Activated T-cell treated with anti-CD3 and anti-CD28 coated beads, Interleukin-2, amount 50 U/mL, for 1 hour (primary cell): Measurements from ENCODE around the gene STK39.

Experiments used
- DNase-seq: peaks from one replicate; pipeline ENCODE4 v3.0.0-alpha.2; 2020

Gene STK39

DNA sequence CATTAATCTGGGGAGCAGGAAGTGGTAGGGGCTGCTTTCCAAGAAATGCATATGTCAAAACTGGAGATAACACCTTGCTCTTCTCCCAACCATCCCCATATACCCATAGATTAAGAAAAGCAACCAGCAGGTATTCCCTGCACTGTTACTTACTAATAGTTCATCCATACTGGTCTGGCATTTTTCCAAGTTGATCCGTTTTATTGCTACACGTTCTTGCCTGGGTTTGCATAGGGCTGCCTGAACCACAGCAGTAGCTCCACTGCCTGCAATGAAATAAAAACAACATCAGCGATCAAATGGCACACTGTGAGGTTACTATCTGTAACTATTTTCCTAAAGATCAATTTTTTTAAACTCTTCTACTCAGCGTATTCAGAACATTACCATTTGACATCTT, 65.6 kb downstream of the STK39 start:
- no peak for DNase-seq

DNA sequence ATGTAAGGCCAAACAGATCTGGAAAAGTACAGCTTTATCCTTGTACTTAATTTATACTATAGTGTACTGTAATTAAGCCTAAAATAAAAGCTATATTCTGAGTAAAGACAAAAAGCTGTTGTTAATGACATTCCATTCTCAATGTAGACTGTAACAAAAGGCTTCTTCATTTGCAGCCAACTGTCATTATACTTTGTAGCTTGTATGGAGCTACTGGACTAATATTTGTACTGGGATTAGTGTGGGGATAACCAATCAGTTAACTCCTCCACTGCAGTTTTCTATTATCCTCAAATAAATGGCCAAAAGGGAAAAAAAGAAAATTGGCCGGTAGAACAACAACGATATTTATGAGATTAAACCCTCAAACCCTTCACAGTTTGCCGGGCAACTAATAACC, 66.5 kb downstream of the STK39 start:
- no peak for DNase-seq

DNA sequence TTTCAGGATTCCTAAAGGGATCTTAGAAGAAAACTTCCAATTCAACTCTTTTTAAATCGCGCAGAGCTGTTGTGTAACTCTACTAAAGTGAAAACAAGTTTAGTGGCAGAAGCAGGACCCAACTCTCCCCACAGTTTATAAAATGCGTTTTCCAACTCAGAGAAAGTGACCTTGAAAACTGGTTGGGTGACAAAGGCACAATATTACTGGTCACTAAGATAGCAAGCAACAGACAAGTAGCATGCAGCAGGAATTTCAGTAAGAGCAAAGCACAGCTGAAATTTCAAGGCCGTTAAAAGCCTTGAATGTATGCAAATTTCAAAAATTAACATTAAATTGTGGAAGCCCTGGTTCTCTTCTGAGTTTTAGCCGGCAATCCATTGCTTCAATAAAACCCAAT, 66.9 kb downstream of the STK39 start:
- no peak for DNase-seq

DNA sequence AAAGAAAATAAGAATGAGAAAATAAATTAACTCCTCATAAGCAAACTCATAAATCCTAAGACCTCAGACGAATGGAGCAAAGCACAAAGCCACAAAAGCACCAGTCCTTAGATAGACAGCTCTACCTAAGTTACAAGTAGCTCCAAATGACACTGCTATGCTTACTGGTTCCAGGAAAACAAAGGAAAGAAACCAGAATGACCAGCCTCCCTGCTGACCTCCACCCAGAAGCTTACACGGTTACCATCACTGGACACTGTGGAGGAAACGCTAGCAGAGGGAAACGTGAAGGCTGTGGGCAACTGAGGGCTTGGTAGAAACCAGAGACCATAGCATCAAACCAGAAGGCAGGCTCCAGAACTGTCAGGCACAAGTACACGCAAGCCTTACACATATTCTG, 67.8 kb downstream of the STK39 start:
- DNase-seq: no peak

DNA sequence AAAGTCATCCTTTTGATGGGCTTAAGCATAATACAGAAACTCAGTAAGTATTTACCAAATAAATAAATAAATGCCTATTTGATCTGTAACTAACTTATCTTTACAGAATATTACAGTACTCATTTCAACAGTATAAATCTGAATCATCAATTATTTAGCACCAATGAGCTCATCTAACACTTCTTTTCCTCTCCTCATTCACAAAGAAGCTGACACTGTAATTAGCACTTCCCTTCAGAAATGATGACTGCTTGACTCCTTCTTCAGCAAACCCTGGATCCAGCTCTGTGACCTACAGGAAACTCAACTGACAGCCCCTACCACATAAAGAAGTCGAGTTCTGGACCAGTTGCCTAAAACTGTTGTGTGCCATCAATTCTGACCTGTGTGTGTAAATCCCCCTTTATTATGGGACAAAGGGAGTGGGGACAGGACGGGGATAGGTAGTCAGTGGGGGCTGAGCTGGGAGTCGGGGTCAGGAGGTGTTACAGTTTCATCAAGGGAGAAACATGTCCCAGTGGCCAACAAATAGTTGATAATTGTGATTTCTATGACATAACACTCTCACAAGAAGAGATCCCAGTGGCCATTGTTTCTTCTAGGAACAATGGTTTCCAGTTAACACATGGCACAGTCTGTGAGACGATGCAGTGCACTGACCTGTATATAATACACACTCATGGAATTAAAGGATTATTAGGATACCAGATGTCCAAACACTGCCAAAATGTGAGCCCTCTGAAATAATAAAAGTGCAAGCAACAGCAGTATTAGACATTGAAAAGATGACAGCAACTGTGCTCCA, 68.7 kb downstream of the STK39 start:
- DNase-seq: no peak

DNA sequence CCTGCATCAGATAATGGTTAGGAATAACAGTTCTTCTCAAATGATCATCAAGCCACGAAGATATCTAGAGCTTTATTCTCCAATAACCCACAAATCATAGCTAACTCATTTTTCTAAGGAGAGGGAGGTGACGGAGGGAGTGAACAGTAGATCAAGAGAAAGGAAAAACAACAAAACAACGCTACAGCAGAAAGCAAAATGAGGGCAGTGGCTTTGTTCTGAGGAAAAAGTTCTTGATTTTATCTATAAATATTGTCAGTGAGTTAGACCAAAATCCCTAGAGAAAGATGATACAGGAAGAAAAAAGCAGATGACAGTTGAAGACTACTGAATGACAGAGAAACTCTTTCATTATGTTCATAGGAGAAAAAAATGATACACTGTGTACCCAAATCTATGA, 71.0 kb downstream of the STK39 start:
- no peak for DNase-seq

DNA sequence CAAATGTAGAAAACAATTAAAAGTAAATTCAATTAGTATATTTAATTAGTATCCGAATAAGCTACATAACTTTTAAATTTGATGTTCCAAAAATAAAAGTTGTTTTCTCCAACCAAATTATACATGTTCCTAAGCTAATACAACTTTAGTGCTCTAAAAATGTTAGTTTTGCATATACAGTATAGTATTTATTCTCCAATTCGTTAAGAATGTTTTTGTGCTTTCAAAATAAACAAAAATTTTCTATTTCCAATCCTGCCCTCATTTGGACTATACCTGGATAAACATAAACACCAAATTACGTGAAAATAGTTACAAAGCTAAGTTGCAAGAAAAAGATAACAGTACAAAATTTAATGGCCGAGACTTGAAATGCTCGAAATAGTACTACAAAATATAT, 71.9 kb downstream of the STK39 start:
- no peak for DNase-seq

DNA sequence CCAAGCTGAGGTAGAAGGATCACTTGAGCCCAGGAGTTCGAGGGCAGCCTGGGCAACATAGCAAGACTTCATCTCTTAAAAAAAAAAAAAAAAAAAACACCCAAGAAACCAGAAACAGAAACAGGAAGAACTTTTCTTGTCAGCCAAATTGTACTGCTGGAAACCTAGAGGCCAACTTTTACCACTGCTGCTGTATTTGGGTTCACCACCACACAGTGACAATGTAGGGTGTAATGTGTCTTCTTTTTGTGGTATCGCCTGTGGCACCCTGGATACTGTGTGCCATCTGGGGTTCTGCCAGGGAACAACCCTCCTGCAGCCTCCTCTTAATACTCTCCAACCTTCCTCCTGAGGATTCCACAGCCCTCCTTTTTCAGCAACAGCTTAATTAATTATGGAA, 72.6 kb downstream of the STK39 start:
- no peak for DNase-seq

DNA sequence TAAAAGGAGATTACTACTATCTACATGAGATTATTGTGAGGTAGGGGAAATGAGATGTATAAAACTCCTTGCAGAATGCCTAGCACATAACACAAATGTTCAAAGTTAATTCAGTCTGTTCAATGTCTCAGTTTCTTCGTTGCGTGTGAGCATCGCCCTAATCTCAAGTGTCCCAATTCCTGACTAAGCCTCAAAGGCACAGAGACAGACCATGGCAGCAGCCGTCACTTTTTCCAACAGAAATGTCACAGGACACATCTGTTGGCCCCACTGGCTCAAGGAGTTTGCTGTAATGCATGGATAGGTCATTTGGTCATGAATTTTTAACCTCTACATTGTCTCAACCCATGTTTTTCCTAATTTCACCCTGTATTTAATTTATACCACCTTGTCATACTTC, 75.3 kb downstream of the STK39 start:
- no peak for DNase-seq

DNA sequence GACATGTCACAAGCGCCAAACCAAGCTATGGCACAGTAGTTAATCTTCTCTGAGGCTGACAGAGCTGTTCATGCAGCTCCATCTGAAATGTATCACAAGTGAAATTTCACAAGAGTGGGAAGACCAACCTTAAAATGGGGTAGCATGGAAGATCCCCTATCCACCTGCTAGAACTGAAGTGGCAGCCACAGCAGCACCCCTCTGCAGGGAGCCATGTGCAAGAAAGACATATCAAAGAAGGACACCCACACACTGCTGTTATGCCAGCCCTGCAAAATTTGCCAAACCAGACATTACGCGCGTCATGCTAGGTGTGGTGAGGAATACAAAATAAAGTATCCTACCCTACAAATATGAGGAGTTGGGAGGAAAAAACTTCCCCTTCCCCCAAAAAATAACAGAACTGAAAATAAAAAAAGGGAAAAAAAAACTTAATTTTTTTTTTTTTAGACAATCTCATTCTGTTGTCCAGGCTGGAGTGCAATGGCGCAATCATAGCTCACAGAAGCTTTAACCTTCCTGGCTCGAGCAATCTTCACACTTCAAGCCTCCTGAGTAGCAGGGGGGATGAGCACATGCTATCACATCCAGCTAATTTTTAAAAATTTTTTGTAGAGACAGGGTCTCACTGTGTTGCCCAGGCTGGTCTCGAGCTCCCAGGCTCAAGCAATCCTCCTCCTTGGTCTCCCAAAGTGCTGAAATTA, 76.2 kb downstream of the STK39 start:
- no peak for DNase-seq

DNA sequence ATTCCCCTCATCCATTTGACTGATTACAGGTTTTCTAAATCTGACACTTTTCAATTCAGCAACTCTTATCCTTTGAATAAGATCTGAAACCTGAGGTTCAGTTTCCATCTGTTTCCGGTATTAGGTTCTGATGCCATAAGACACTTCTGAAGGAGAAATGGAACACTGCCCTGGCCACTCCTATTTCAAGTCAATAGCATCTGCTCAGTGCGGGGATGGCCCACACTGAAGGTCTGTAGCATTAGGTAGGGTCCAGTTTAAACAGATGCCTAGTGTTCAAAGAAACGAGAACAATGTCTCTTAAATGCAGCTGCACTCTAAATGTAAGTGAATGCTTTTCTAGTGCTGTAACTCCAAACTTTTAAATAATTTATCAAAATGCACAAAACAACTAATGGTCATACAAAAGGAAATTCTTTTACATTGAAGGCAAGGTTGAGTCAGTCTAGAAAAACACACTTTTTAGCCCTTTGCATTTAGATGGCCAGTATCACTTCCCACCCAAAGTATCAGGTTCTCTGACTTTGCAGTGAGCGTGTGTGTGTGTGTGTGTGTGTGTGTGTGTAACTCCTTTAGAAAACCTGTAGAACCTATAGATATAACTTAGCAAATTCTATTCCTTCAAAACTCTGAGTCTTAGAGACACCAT, 78.2 kb downstream of the STK39 start:
- no peak for DNase-seq

DNA sequence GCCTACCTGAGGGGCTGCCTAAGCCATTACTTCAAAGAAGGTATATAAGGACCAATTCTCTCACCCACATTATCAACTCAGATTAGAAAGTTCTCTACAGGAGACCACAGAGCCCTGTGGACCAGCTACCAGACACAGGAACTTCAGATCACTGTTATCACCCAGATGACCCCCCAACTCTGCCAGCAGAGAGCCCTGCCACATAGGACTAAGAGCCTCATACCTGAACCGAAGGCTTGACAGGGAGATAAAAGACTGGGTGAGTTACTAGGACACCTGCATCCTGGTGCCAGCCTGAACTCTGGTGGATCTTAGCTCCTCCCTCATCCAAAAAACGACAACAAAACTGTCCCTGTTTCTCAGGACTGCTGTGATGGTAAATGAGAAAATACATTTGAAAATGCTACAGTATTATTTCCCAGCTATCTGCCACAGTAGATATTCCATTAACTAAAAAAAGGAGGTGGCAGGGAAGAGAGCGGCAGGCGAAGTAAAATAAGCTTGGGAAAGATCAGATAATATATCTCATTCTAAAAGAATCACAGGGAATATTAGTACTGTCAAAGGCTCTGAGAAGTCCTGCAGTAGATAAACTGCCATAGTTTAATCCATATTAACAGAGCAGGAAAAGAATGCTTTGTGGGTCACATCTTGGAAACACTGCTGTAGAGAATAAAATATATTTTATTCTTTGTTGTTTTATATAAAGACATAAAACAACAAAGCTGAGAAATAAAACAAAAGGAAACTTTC, 79.7 kb downstream of the STK39 start:
- no peak for DNase-seq

DNA sequence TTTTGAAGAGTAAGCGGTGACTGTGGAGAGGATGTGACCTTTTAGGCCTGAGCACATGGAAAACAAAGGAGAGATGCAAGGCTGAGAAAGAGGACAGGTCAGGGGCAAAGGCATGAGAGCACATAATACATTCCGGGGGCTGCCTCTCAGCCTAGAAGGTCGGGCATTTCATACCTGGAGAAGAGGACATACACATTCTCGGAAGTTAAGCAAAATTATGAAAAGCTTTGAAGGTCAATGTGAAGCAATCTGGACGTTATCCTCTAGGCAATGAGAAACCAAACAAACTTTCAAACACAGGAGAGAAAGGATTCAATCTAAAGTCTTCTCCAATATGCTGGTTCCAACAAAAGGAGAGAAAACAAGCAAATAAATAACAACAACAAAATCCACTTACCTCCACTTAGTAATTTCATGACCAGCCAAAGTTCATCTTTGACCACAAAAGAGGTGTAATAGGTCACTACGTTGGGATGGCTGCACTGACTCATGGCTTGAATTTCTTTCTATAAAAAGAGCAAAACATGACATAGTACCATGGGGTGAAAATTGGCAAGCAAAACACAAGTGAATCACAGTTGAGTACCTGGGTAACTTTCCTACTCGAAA, 80.4 kb downstream of the STK39 start:
- no peak for DNase-seq

DNA sequence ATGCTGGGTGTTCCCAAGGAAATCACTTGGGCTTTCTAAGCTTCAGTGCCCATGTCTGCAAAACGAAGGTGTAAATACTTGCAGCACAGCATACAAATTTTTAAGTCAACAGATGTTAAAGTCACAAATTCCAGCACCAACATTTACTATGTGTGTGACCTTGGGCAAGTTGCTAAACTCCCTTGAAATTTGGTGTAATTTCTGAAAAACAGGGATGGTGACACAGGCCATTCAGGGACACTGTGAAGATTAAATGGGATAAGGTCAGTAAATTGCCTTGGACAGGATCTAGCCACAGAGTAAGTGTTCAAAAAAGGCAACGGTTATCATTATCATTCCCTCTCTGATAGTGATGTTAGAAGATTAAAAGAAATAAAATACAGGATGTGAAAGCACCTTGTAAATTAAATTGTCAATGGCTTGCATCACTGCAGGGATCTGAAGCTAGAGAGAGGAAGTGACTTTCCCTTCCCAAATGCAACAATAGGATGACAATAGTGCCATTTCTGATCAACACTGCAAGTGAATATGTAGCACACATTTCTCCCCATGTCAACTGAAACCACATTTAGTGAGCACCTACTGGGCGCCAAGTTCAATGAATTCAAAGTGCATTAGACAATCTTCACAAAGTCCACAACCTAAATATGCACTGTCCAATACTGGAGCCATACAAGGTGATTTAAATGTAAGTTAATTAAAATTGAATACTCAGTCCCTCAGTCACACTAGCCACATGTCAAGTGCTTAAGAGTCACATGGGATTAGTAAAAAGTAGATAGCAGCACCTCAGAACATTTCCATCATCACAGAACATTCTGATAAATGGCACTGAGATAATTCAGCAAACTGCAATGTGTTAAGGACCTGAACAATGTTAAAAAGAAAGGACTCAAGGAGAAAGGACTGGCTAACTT, 81.2 kb downstream of the STK39 start:
- no peak for DNase-seq

DNA sequence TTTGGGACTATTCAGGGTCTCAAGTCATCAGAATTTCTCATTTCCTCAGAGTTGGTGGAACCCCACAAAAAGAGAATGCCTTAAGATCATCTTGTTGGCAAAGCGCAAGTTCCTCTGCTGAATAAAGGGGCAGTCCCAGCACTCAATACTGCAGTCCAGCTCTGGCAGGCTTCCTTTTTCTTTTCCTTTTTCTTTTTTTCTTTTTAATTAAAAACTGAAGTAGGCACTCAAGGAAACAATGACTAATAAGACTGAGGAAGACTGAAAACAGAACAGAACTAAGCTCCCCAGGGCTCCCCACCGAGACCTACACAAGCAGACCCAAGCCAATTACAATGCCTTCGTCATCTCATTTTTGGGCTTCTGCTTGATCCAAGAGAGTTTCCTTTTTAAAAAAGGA, 82.0 kb downstream of the STK39 start:
- no peak for DNase-seq

DNA sequence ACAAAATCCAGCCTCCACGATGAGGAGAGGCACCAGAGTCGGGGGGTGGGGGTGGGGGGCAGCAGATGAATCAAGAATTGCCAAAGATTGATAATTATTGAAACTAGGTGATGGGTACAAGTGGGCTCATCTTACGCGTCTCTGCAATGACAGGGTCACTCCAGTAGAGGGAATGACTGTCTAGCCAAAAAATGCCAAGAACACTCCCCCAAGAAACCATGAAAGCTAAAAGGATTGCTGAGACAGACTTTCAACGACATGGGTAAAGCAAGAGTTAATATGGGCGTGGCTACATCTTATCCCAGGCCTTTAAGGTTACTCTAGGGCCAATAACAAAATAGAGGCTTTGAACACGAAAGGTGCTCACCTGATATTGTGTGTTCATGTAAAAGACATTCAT, 86.5 kb downstream of the STK39 start:
- no peak for DNase-seq

DNA sequence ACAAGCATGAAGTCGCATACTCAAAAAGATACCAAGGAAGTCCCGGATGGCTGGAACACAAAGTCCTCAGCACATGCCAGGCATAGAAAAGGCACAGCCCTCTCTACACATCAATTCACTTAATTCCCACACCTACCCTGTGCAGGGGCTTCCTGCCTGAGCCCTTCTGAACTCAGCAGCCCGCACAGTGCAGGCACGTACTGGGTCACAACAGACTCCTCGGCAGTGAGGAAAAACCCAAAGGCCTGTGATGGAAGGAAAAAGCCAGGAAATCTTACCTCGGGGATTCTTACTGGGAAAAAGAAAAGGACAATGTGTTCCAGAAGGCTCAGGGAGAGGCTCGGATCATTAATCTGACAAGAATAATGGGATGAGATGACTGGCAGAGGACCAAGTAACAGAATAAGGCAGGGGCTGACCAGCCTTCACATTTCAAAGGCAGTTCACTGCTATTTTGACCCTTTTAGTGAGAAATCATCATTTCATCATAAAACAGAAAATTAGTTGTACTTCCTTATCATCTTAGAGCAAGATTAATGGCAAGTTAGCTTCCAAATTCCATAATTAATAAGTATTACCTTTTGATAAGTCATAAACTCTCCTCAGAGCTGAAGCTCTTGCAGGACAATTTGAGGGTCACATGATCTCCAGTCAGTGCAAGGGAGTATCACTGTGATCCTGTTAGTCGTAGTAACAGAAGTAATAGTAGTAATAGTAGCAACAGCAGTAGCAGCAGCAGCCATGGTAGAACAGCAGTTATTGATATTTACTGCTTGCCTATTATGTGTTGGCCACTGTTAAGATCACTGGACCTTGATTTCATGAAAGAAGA, 87.4 kb downstream of the STK39 start:
- no peak for DNase-seq

DNA sequence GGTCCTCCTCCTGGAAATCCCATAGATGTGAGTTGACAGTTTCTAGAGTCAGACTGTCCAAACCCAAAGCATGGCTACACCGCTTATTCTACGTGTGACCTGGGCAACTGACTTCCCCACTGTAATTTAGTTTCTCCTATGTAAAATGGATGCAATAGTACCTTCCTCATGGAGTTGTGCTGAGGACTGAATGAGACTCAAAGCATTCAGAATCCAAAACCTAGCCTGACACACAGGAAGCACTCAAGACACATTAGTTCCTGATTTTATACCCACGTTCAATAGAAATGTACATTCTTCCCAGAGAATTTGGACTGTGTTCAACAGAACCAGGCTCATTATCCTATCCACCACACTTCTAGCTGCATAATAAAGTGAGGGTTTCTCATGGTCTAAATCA, 88.8 kb downstream of the STK39 start:
- no peak for DNase-seq

DNA sequence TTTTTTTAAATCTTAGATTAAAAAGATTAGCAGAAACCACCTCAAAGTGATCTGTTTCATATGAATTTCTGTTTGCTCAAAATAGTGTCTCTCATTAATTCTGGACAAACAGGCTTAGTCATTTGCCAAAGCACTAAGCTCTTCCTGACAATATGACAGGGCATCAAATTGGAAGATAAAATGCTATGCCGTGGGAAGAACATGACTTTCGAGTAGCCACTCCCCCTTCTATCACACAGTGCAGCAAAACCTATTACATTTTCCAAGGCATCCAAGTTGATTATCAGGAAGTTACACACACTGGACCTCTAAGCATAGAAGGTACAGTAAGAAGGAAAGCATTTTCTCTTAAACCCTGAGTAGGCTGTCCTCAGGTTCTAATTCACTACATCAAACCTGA, 89.5 kb downstream of the STK39 start:
- no peak for DNase-seq

DNA sequence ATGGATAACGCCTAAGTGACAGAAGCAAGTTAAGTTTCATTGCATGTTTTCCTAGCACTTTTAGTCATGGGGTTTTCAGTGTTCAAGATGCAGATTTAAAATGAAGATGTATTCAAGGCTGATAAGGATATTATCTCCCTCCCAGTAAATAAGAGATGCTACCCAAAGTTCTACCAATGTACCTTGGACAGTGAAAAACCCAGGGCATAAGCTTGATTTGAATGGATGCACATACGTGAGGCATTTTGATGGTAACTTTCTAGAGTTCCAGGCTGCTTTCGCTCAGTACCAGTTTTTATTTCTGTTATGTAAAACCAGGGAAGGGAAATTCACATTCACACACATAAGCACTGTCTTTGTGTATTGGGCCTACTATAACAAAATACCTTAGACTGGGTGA, 90.3 kb downstream of the STK39 start:
- no peak for DNase-seq

DNA sequence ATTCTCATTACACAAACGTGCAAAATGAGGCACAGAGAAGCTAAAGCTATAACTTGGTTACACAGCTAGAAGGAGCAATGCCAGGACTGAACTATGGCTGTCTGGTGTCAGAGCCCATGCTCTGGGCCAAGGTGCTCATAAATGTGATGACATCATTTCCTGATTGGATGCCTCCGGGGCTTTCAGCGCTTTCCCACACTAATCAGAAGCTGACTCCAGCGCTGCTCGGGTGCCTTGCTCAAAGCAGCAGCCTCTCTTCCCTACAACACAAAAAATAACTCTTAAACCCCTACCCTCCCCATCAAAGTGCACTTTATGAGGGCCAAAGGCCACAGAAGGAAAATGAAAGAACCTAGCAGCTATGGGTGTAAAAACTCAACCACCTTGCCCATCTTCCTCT, 90.7 kb downstream of the STK39 start:
- DNase-seq: no peak
